ENCODE data around the gene HLA-A.

The HLA-A gene

GRCh38 chr6:29951882-29952281 lies 9.6 kb downstream of the HLA-A start:
- ChIA-PET POLR2A (no interaction called here), CTCF (no interaction called here)
- DNase-seq (ENCODE audit: extremely low spot score): no peak
- no peak for TF ChIP-seq TARDBP (IDR thresholded peaks at IDR 0.05)
- no peak for TF ChIP-seq FOXA1 (IDR thresholded peaks at IDR 0.05)
- TF ChIP-seq PKNOX1 (IDR thresholded peaks at IDR 0.05): no peak
- TF ChIP-seq SUZ12 (IDR thresholded peaks at IDR 0.05): no peak
- TF ChIP-seq SP1 (IDR thresholded peaks at IDR 0.05): no peak
- TF ChIP-seq ELF4 (IDR thresholded peaks at IDR 0.05): no peak
- no peak for TF ChIP-seq NFRKB (IDR thresholded peaks at IDR 0.05)
- no peak for TF ChIP-seq L3MBTL2 (conservative IDR thresholded peaks at IDR 0.05)
- TF ChIP-seq BHLHE40 (IDR thresholded peaks at IDR 0.05; ENCODE audit: borderline replicate concordance): no peak
- no peak for TF ChIP-seq CTBP1 (IDR thresholded peaks at IDR 0.05; ENCODE audit: borderline replicate concordance)
- no peak for TF ChIP-seq FOXM1 (IDR thresholded peaks at IDR 0.05; ENCODE audit: borderline replicate concordance)

- DNase-seq (ENCODE audit: extremely low spot score): no peak
- POLR2A ChIA-PET: no interaction called here
- CTCF ChIA-PET: no interaction called here
- TF ChIP-seq SP1 (IDR thresholded peaks at IDR 0.05) (no peak), TARDBP (IDR thresholded peaks at IDR 0.05) (no peak), ELF4 (IDR thresholded peaks at IDR 0.05) (no peak), NFRKB (IDR thresholded peaks at IDR 0.05) (no peak), ARNT (IDR thresholded peaks at IDR 0.05) (no peak), FOXM1 (IDR thresholded peaks at IDR 0.05; ENCODE audit: borderline replicate concordance) (no peak), BHLHE40 (IDR thresholded peaks at IDR 0.05; ENCODE audit: borderline replicate concordance) (no peak), FOXA1 (IDR thresholded peaks at IDR 0.05) (no peak), L3MBTL2 (conservative IDR thresholded peaks at IDR 0.05) (no peak)
Observed at GRCh38 chr6:29953001-29953441, 10.7 kb downstream of the HLA-A start.

- ChIA-PET CTCF (no interaction called here), POLR2A (no interaction called here)
- TF ChIP-seq SUZ12 (IDR thresholded peaks at IDR 0.05) (no peak), L3MBTL2 (conservative IDR thresholded peaks at IDR 0.05) (no peak), FOXM1 (IDR thresholded peaks at IDR 0.05; ENCODE audit: borderline replicate concordance) (no peak), ELF4 (IDR thresholded peaks at IDR 0.05) (no peak), PKNOX1 (IDR thresholded peaks at IDR 0.05) (no peak), CTBP1 (IDR thresholded peaks at IDR 0.05; ENCODE audit: borderline replicate concordance) (no peak), ARNT (IDR thresholded peaks at IDR 0.05) (no peak), BHLHE40 (IDR thresholded peaks at IDR 0.05; ENCODE audit: borderline replicate concordance) (no peak), SP1 (IDR thresholded peaks at IDR 0.05) (no peak), FOXA1 (IDR thresholded peaks at IDR 0.05) (no peak), HDGF (IDR thresholded peaks at IDR 0.05; ENCODE audit: borderline replicate concordance) (no peak), LEF1 (IDR thresholded peaks at IDR 0.05; ENCODE audit: borderline replicate concordance) (no peak), FOXK2 (IDR thresholded peaks at IDR 0.05) (no peak), NFRKB (IDR thresholded peaks at IDR 0.05) (no peak), ZNF384 (IDR thresholded peaks at IDR 0.05) (no peak), TARDBP (IDR thresholded peaks at IDR 0.05) (no peak)
Observed at GRCh38 chr6:29953686-29954085, 11.4 kb downstream of the HLA-A start.

GRCh38 chr6:29954272-29954671 lies 11.9 kb downstream of the HLA-A start:
- ChIA-PET POLR2A (no interaction called here), CTCF (no interaction called here)
- no peak for DNase-seq (ENCODE audit: extremely low spot score)
- no peak for TF ChIP-seq SP1 (IDR thresholded peaks at IDR 0.05)
- TF ChIP-seq FOXA1 (IDR thresholded peaks at IDR 0.05): no peak
- TF ChIP-seq FOXK2 (IDR thresholded peaks at IDR 0.05): no peak
- no peak for TF ChIP-seq ELF4 (IDR thresholded peaks at IDR 0.05)
- no peak for TF ChIP-seq SUZ12 (IDR thresholded peaks at IDR 0.05)
- TF ChIP-seq PKNOX1 (IDR thresholded peaks at IDR 0.05): no peak
- no peak for TF ChIP-seq HDGF (IDR thresholded peaks at IDR 0.05; ENCODE audit: borderline replicate concordance)
- no peak for TF ChIP-seq BHLHE40 (IDR thresholded peaks at IDR 0.05; ENCODE audit: borderline replicate concordance)
- TF ChIP-seq L3MBTL2 (conservative IDR thresholded peaks at IDR 0.05): no peak

More at GRCh38 chr6:29953686-29954085, 11.4 kb downstream of the HLA-A start:
- DNase-seq (ENCODE audit: extremely low spot score): no peak

- CTCF ChIA-PET: no interaction called here
Observed at GRCh38 chr6:29955783-29956182, 13.5 kb downstream of the HLA-A start.

GRCh38 chr6:29956518-29956917 lies 14.2 kb downstream of the HLA-A start:
- DNase-seq (ENCODE audit: extremely low spot score): no peak
- TF ChIP-seq FOXA1 (IDR thresholded peaks at IDR 0.05): no peak
- TF ChIP-seq SP1 (IDR thresholded peaks at IDR 0.05): no peak
- TF ChIP-seq FOXK2 (IDR thresholded peaks at IDR 0.05): no peak
- ChIA-PET POLR2A (no interaction called here), CTCF (no interaction called here)

More at GRCh38 chr6:29955783-29956182, 13.5 kb downstream of the HLA-A start:
- DNase-seq (ENCODE audit: extremely low spot score): no peak
- TF ChIP-seq TARDBP (IDR thresholded peaks at IDR 0.05) (no peak), ELF4 (IDR thresholded peaks at IDR 0.05) (no peak), CTBP1 (IDR thresholded peaks at IDR 0.05; ENCODE audit: borderline replicate concordance) (no peak), FOXM1 (IDR thresholded peaks at IDR 0.05; ENCODE audit: borderline replicate concordance) (no peak), FOXA1 (IDR thresholded peaks at IDR 0.05) (no peak), HDGF (IDR thresholded peaks at IDR 0.05; ENCODE audit: borderline replicate concordance) (no peak), FOXK2 (IDR thresholded peaks at IDR 0.05) (no peak)
- POLR2A ChIA-PET: no interaction called here

- CTCF ChIA-PET: interaction anchor here (0.6 kb wide), 1 partner anchor 317 kb away, joined by 3 read pairs; no protein-coding TSS in a partner anchor
- TF ChIP-seq CTBP1 (IDR thresholded peaks at IDR 0.05; ENCODE audit: borderline replicate concordance): no peak
- no peak for TF ChIP-seq ELF4 (IDR thresholded peaks at IDR 0.05)
- no peak for TF ChIP-seq BHLHE40 (IDR thresholded peaks at IDR 0.05; ENCODE audit: borderline replicate concordance)
- no peak for TF ChIP-seq L3MBTL2 (conservative IDR thresholded peaks at IDR 0.05)
- TF ChIP-seq FOXM1 (IDR thresholded peaks at IDR 0.05; ENCODE audit: borderline replicate concordance): no peak
- TF ChIP-seq FOXK2 (IDR thresholded peaks at IDR 0.05): no peak
- no peak for TF ChIP-seq SUZ12 (IDR thresholded peaks at IDR 0.05)
- no peak for TF ChIP-seq ARNT (IDR thresholded peaks at IDR 0.05)
- no peak for TF ChIP-seq FOXA1 (IDR thresholded peaks at IDR 0.05)
- TF ChIP-seq TARDBP (IDR thresholded peaks at IDR 0.05): no peak
- no peak for TF ChIP-seq LEF1 (IDR thresholded peaks at IDR 0.05; ENCODE audit: borderline replicate concordance)
- TF ChIP-seq SP1 (IDR thresholded peaks at IDR 0.05): no peak
- no peak for TF ChIP-seq ZNF384 (IDR thresholded peaks at IDR 0.05)
- no peak for TF ChIP-seq PKNOX1 (IDR thresholded peaks at IDR 0.05)
- no peak for TF ChIP-seq NFRKB (IDR thresholded peaks at IDR 0.05)
- TF ChIP-seq HDGF (IDR thresholded peaks at IDR 0.05; ENCODE audit: borderline replicate concordance): no peak
Observed at GRCh38 chr6:29958046-29958445, 15.7 kb downstream of the HLA-A start.

More at GRCh38 chr6:29958046-29958445, 15.7 kb downstream of the HLA-A start:
- DNase-seq (ENCODE audit: extremely low spot score): no peak
- POLR2A ChIA-PET: no interaction called here
